Peyer's patch (tissue), 4 donors: Measurements from ENCODE around the gene ELAVL1. TPM values are rescaled to one million over a fixed set of nuclear protein-coding genes. Genes with fewer than 3 reads are reported as not detected.
"Not testable (repeated sequence)": the region's sequence is repeated elsewhere in the genome, so short reads cannot be mapped to it uniquely, and the experiment has no call there.

Source experiments
- DNase-seq, 3 donors: peaks; one replicate each; pipeline ENCODE4 v3.0.0-alpha.2; 2017 to 2019
- H3K27ac ChIP-seq, 4 donors: fragments of 200-600 bp; sonication (generic); one replicate each; pipeline ENCODE4 v1.5.1; 2016 to 2019
- H3K27me3 ChIP-seq, 2 donors: fragments of 200-600 bp; sonication (generic); one replicate each; pipeline ENCODE4 v1.5.1; 2019
- H3K36me3 ChIP-seq, 3 donors: fragments of 200-600 bp; sonication (generic); one replicate each; pipeline ENCODE4 v1.5.1; 2016 to 2019
- H3K4me1 ChIP-seq, 4 donors: fragments of 200-600 bp; sonication (generic); one replicate each; pipeline ENCODE4 v1.5.1; 2016 to 2019
- H3K4me3 ChIP-seq, 4 donors: fragments of 200-600 bp; sonication (generic); 1 replicate in 3 of 4; 2 replicates in 1 of 4; pipeline ENCODE4 v1.5.1; 2016 to 2019; ENCODE audit warnings: mild to moderate bottlenecking in 1 of 4
- H3K9me3 ChIP-seq, 4 donors: fragments of 200-600 bp; sonication (generic); one replicate each; pipeline ENCODE4 v1.5.1; 2016 to 2019; ENCODE audit warnings: mild to moderate bottlenecking in 1 of 4
- CTCF ChIP-seq, 6 experiments: fragments of 450-650 bp in 4 of 6; fragments of 200-600 bp in 2 of 6; sonication (generic) in 1 of 6; IDR thresholded peaks; one replicate each; pipeline ENCODE4 v1.5.1; 2017 to 2019; ENCODE audit warnings: antibody characterized with exemption in 6 of 6, mild to moderate bottlenecking in 3 of 6, moderate library complexity in 1 of 6
- POLR2A ChIP-seq, 2 donors: fragments of 450-650 bp; IDR thresholded peaks; one replicate each; pipeline ENCODE4 v1.5.1; 2017; ENCODE audit warnings: antibody characterized with exemption in 2 of 2, mild to moderate bottlenecking in 2 of 2, moderate library complexity in 2 of 2
- total RNA-seq, 4 donors: library from RNA; depleted of rRNA; stranded (reverse); fragments of >200 nt; gene quantifications; one replicate each; pipeline ENCODE4 v1.1.0, GENCODE V29; 2016

Gene ELAVL1
- total RNA-seq, 4 donors from 2014 or later = 21.0 to 41.7 (median 25.9) TPM

- peak overlapping the region; percentile 78 to 94 (median 90) for H3K4me3 ChIP-seq
- peak overlapping the region; percentile 87 to 98 (median 95) for H3K27ac ChIP-seq
- H3K4me1 ChIP-seq = peaks cover 2 to 54% (median 34%) of the 10 kb centered on the region in 4 donors
- no peaks in the 10 kb centered on the region for H3K9me3 ChIP-seq
- TF ChIP-seq CTCF (IDR thresholded peaks at IDR 0.05) (no peak), POLR2A (IDR thresholded peaks at IDR 0.05) (peak in 1 of 2 donors; percentile 45)
- peaks cover 0 to 27% of the 10 kb centered on the region in 2 donors for H3K27me3 ChIP-seq
- peak; percentile 100 for DNase-seq
- H3K36me3 ChIP-seq = peaks cover 0 to 14% (median 0%) of the 10 kb centered on the region in 3 donors
These were observed 84.7 kb downstream of the ELAVL1 start for GRCh38 chr19:7920519-7921301.

- TF ChIP-seq CTCF (IDR thresholded peaks at IDR 0.05) (peak in 1 of 6 experiments; percentile 30), POLR2A (IDR thresholded peaks at IDR 0.05) (peak; percentile 33 to 42)
- Histone ChIP-seq H3K27me3 (peaks cover 0 to 36% of the 10 kb centered on the region in 2 donors), H3K9me3 (no peaks in the 10 kb centered on the region), H3K4me3 (peak within 1 kb of the TSS; percentile 78 to 94 (median 90)), H3K36me3 (peaks cover 0 to 14% (median 0%) of the 10 kb centered on the region in 3 donors), H3K27ac (peak within 1 kb of the TSS; percentile 87 to 98 (median 95)), H3K4me1 (peaks cover 2 to 50% (median 30%) of the 10 kb centered on the region in 4 donors)
- DNase-seq = peak; percentile 94 to 99 (median 98)
These were observed 85.6 kb downstream of the ELAVL1 start, which contains the start of gene SNAPC2 for GRCh38 chr19:7919610-7920518. SNAPC2 (plus strand) TSS chr19:7920338; CDS start chr19:7920367, 29 bp downstream.

GRCh38 chr19:7918615-7919421 lies 86.6 kb downstream of the ELAVL1 start:
- Histone ChIP-seq H3K27me3 (peaks cover 0 to 38% of the 10 kb centered on the region in 2 donors), H3K9me3 (no peaks in the 10 kb centered on the region), H3K4me3 (peak overlapping the region in 3 of 4 donors; percentile 78 to 94 (median 87)), H3K4me1 (peaks cover 2 to 46% (median 29%) of the 10 kb centered on the region in 4 donors), H3K36me3 (peaks cover 0 to 14% (median 0%) of the 10 kb centered on the region in 3 donors), H3K27ac (peak overlapping the region in 3 of 4 donors; percentile 87 to 97 (median 93))
- DNase-seq = peak in 2 of 3 donors; percentile 68 to 73
- TF ChIP-seq CTCF (IDR thresholded peaks at IDR 0.05) = peak in 1 of 6 experiments; percentile 4
- TF ChIP-seq POLR2A (IDR thresholded peaks at IDR 0.05) = peak; percentile 46 to 65

GRCh38 chr19:7918062-7918614 lies 87.3 kb downstream of the ELAVL1 start:
- DNase-seq, H3K9me3 ChIP-seq, H3K27ac ChIP-seq: not testable (repeated sequence)
- Histone ChIP-seq H3K36me3 (peaks cover 0 to 15% (median 0%) of the 10 kb centered on the region in 3 donors), H3K27me3 (peaks cover 0 to 38% of the 10 kb centered on the region in 2 donors), H3K4me1 (peaks cover 2 to 46% (median 29%) of the 10 kb centered on the region in 4 donors), H3K4me3 (peak overlapping the region in 3 of 4 donors; percentile 49 to 94 (median 78))

GRCh38 chr19:7917267-7918061 lies 88.0 kb downstream of the ELAVL1 start:
- peak overlapping the region; percentile 2 to 94 (median 64) for H3K4me3 ChIP-seq

More at GRCh38 chr19:7917267-7918061, 88.0 kb downstream of the ELAVL1 start:
- Histone ChIP-seq H3K9me3 (no peaks in the 10 kb centered on the region), H3K36me3 (peaks cover 0 to 15% (median 0%) of the 10 kb centered on the region in 3 donors), H3K27me3 (peaks cover 0 to 38% of the 10 kb centered on the region in 2 donors), H3K27ac (peak overlapping the region in 1 of 4 donors; percentile 39), H3K4me1 (peaks cover 2 to 46% (median 29%) of the 10 kb centered on the region in 4 donors)
- TF ChIP-seq POLR2A (IDR thresholded peaks at IDR 0.05) (no peak), CTCF (IDR thresholded peaks at IDR 0.05) (peak in 5 of 6 experiments; percentile 13 to 63 (median 53))
- peak; percentile 34 to 76 (median 75) for DNase-seq
